SK-N-SH (cell line): Measurements from ENCODE around the gene PHOSPHO2. TPM values are rescaled to one million over a fixed set of nuclear protein-coding genes. Genes with fewer than 3 reads are reported as not detected.

Experiments
- CTCF ChIA-PET: fragments of 300-600, 350-600 bp; formaldehyde crosslinking; extraction: SDS; loops from one replicate; lab custom pipeline; 2021; lab: Yijun Ruan, JAX
- POLR2A ChIA-PET: fragments of 350-600 bp; sonication (Branson Sonifier 250); formaldehyde crosslinking; extraction: SDS; loops from one replicate; lab custom pipeline; 2020; ENCODE audit warnings: antibody characterized with exemption, inconsistent platforms; lab: Yijun Ruan, JAX
- DNase-seq: peaks from one replicate; pipeline ENCODE4 v3.0.0; 2012
- H2AFZ ChIP-seq: fragments of 200-600 bp; sonication (generic); 2 replicates; pipeline ENCODE4 v1.8.1; 2016; ENCODE audit warnings: antibody characterized with exemption, mild to moderate bottlenecking, low read depth
- H3F3A ChIP-seq: fragments of 200-600 bp; sonication (generic); replicated peaks from 2 replicates; pipeline ENCODE3; 2016; ENCODE audit warnings: antibody characterized with exemption, mild to moderate bottlenecking; ENCODE audit not compliant: insufficient read depth
- H3K27ac ChIP-seq, 2 experiments: fragments of 200-500 bp in 1 of 2; fragments of 200-600 bp in 1 of 2; sonication (Bioruptor generic) in 1 of 2; sonication (generic), shearing (Covaris generic) in 1 of 2; 2 replicates each; pipeline versions ENCODE4 v1.5.1 to v1.6.1; 2014 to 2016; ENCODE audit warnings: low read depth in 2 of 2, inconsistent platforms in 1 of 2, low read length in 1 of 2, mild to moderate bottlenecking in 1 of 2, mixed read lengths in 1 of 2
- H3K27me3 ChIP-seq: fragments of 200-600 bp; sonication (generic), shearing (Covaris generic); 2 replicates; pipeline ENCODE4 v1.6.1; 2016; ENCODE audit warnings: mixed run types; ENCODE audit not compliant: insufficient read depth
- H3K36me3 ChIP-seq, 2 experiments: fragments of 200-500 bp in 1 of 2; fragments of 200-600 bp in 1 of 2; sonication (Bioruptor generic) in 1 of 2; sonication (generic) in 1 of 2; replicated peaks in 1 of 2; 2 replicates each; pipeline versions ENCODE3 to v1.5.1; 2014 to 2016; ENCODE audit warnings: low read length in 1 of 2, mild to moderate bottlenecking in 1 of 2; ENCODE audit not compliant: insufficient read depth in 2 of 2, control insufficient read depth in 1 of 2
- H3K4me1 ChIP-seq, 2 experiments: fragments of 200-500 bp in 1 of 2; fragments of 200-600 bp in 1 of 2; sonication (Bioruptor generic) in 1 of 2; sonication (generic), shearing (Covaris generic) in 1 of 2; 2 replicates each; pipeline versions ENCODE4 v1.5.1 to v1.6.1; 2014 to 2016; ENCODE audit warnings: low read depth in 1 of 2, low read length in 1 of 2, mixed run types in 1 of 2; ENCODE audit not compliant: insufficient read depth in 2 of 2, control insufficient read depth in 1 of 2
- H3K4me2 ChIP-seq: fragments of 200-600 bp; sonication (generic), shearing (Covaris generic); 2 replicates; pipeline ENCODE4 v1.6.1; 2017; ENCODE audit warnings: mixed run types
- H3K4me3 ChIP-seq, 2 experiments: fragments of 200-500 bp in 1 of 2; fragments of 200-600 bp in 1 of 2; sonication (Bioruptor generic) in 1 of 2; sonication (generic), shearing (Covaris generic) in 1 of 2; 2 replicates each; pipeline versions ENCODE4 v1.5.1 to v1.8.1; 2014 to 2016; ENCODE audit warnings: low read depth in 2 of 2, inconsistent platforms in 1 of 2, low read length in 1 of 2, mild to moderate bottlenecking in 1 of 2, mixed read lengths in 1 of 2, moderate library complexity in 1 of 2
- H3K79me2 ChIP-seq: fragments of 200-600 bp; sonication (generic); 2 replicates; pipeline ENCODE4 v1.8.1; 2017; ENCODE audit warnings: mild to moderate bottlenecking; ENCODE audit not compliant: insufficient read depth
- H3K9ac ChIP-seq: fragments of 200-600 bp; sonication (generic); 2 replicates; pipeline ENCODE4 v1.6.1; 2017; ENCODE audit warnings: mixed run types
- H3K9me2 ChIP-seq: fragments of 200-600 bp; sonication (generic); 2 replicates; pipeline ENCODE4 v1.6.1; 2017; ENCODE audit warnings: mixed run types
- H3K9me3 ChIP-seq: fragments of 200-600 bp; sonication (generic); 2 replicates; pipeline ENCODE4 v1.6.1; 2017; ENCODE audit warnings: mixed run types, mild to moderate bottlenecking, moderate library complexity
- H4K20me1 ChIP-seq: fragments of 200-600 bp; sonication (generic); 2 replicates; pipeline ENCODE4 v1.6.1; 2017; ENCODE audit warnings: mild to moderate bottlenecking, mixed run types; ENCODE audit not compliant: insufficient read depth
- EZH2phosphoT487 ChIP-seq: fragments of 200-600 bp; sonication (generic); IDR thresholded peaks from 2 replicates; pipeline ENCODE4 v1.6.1; 2017; ENCODE audit warnings: low read depth, mixed run types, mild to moderate bottlenecking, antibody characterized with exemption, moderate library complexity, borderline replicate concordance
- FOXJ3 ChIP-seq: sonication (generic); formaldehyde crosslinking; IDR thresholded peaks from 2 replicates; pipeline ENCODE4 v1.5.1; 2020; ENCODE audit warnings: mild to moderate bottlenecking, missing genetic modification reagents
- GABPA ChIP-seq: IDR thresholded peaks from 2 replicates; pipeline ENCODE4 v1.4.0; 2012; ENCODE audit warnings: low read depth, mild to moderate bottlenecking
- GATA2 ChIP-seq: sonication (generic); formaldehyde crosslinking; IDR thresholded peaks from 2 replicates; pipeline ENCODE4 v1.5.0; 2020; ENCODE audit warnings: mild to moderate bottlenecking, missing genetic modification reagents
- JUND ChIP-seq: IDR thresholded peaks from 2 replicates; pipeline ENCODE4 v1.4.0; 2012
- MAX ChIP-seq: IDR thresholded peaks from 2 replicates; pipeline ENCODE4 v1.4.0; 2012; ENCODE audit warnings: low read depth
- MEF2A ChIP-seq: IDR thresholded peaks from 2 replicates; pipeline ENCODE4 v1.4.0; 2012; ENCODE audit warnings: low read depth, borderline replicate concordance
- MXI1 ChIP-seq: IDR thresholded peaks from 2 replicates; pipeline ENCODE4 v1.6.1; 2012; ENCODE audit warnings: mild to moderate bottlenecking, low read depth, low read length, improper control_type of control experiment
- NRF1 ChIP-seq: IDR thresholded peaks from 2 replicates; pipeline ENCODE4 v1.6.1; 2012; ENCODE audit warnings: low read depth, mild to moderate bottlenecking, low read length
- POLR2AphosphoS5 ChIP-seq: IDR thresholded peaks from 2 replicates; pipeline ENCODE4 v1.6.1; 2012; ENCODE audit warnings: low read depth, low read length
- RAD21 ChIP-seq: IDR thresholded peaks from 2 replicates; pipeline ENCODE4 v1.6.1; 2012; ENCODE audit warnings: mild to moderate bottlenecking, low read length
- RFX5 ChIP-seq: IDR thresholded peaks from 2 replicates; pipeline ENCODE4 v1.6.1; 2012; ENCODE audit warnings: mild to moderate bottlenecking, improper control_type of control experiment, low read length
- RXRA ChIP-seq: IDR thresholded peaks from 2 replicates; pipeline ENCODE4 v1.4.0; 2012; ENCODE audit warnings: low read depth, mild to moderate bottlenecking, borderline replicate concordance
- SIN3A ChIP-seq: IDR thresholded peaks from 2 replicates; pipeline ENCODE4 v1.6.1; 2012; ENCODE audit warnings: low read depth, mild to moderate bottlenecking, low read length, moderate library complexity, borderline replicate concordance
- TAF1 ChIP-seq: IDR thresholded peaks from 2 replicates; pipeline ENCODE4 v1.6.1; 2012; ENCODE audit warnings: low read depth, mild to moderate bottlenecking, low read length, moderate library complexity, borderline replicate concordance
- TCF12 ChIP-seq: IDR thresholded peaks from 2 replicates; pipeline ENCODE4 v1.4.0; 2012
- TEAD4 ChIP-seq: IDR thresholded peaks from 2 replicates; pipeline ENCODE4 v1.4.0; 2012; ENCODE audit warnings: mild to moderate bottlenecking, borderline replicate concordance; ENCODE audit not compliant: insufficient read depth
- USF1 ChIP-seq: IDR thresholded peaks from 2 replicates; pipeline ENCODE4 v1.4.0; 2012; ENCODE audit warnings: low read depth, borderline replicate concordance
- USF2 ChIP-seq: fragments of 150-350 bp; IDR thresholded peaks from 2 replicates; pipeline ENCODE4 v1.6.1; 2017; ENCODE audit warnings: antibody characterized with exemption, low read length, low read depth, borderline replicate concordance
- YY1 ChIP-seq: IDR thresholded peaks from 2 replicates; pipeline ENCODE4 v1.4.0; 2012; ENCODE audit warnings: low read depth, mild to moderate bottlenecking
- WGBS: methylation state at CpG from one replicate; pipeline ENCODE4 v1.1.6; 2017; ENCODE audit warnings: low lambda C conversion rate; 5-methylcytosine and 5-hydroxymethylcytosine counted together
- polyA plus RNA-seq, 3 experiments: library from polyadenylated mRNA; depleted of rRNA; stranded (reverse); fragments of >200 nt; gene quantifications; 2 replicates each; pipeline ENCODE4 v1.2.3, GENCODE V29; 2012
- TF ChIP-seq, protein P1 (sequence below): IDR thresholded peaks from 2 replicates; pipeline ENCODE4 v1.6.1; 2012; ENCODE audit warnings: mild to moderate bottlenecking, low read depth, low read length, moderate library complexity

The PHOSPHO2 gene
- polyA plus RNA-seq, 1 of the 3 experiments (the other 2 are of a cell fraction), result 1.1 TPM

DNA sequence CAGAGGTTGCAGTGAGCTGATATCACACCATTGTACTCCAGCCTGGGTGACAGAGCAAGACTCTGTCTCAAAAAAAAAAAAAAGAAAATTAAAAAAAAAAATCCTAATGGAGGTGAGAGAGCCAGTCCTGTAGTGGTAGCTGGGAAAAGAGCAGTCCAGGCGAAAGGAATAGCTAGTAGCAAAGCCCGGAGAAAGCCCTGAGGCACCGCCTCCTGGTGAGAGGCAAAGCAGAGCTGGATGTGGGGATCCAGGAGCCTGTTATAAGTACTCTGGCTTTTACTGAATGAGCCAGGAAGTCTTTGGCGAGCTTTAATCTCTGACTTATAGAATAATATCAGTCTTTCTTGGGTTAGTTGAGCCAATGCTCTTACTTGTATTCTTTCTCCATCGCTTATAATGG is 32.8 kb downstream of the PHOSPHO2 start:
- no peak overlapping the region for H3K4me3 ChIP-seq
- no peaks in the 10 kb centered on the region for H3K27me3 ChIP-seq
- H3K9me2 ChIP-seq, result no peaks in the 10 kb centered on the region
- H3K9ac ChIP-seq, result no peak overlapping the region
- ChIA-PET CTCF (no interaction called here), POLR2A (interaction anchor here (0.6 to 1.3 kb wide), 2 partner anchors 10 to 217 kb away, joined by 3 to 8 read pairs; no protein-coding TSS in a partner anchor)
- H2AFZ ChIP-seq, result no peak overlapping the region
- H3K9me3 ChIP-seq, result no peaks in the 10 kb centered on the region
- 93% methylated on average over 5 of the region's 5 CpGs for WGBS
- H4K20me1 ChIP-seq, result no peaks in the 10 kb centered on the region
- TF ChIP-seq GATA2 (CRISPR knock-in tag), result no peak
- no peak for TF ChIP-seq USF1
- TF ChIP-seq MAX, result no peak
- TF ChIP-seq RAD21, result no peak
- no peak for TF ChIP-seq TCF12
- TF ChIP-seq JUND, result no peak
- no peak for TF ChIP-seq GABPA
- TF ChIP-seq SIN3A, result no peak
- no peak for TF ChIP-seq RFX5
- no peak for TF ChIP-seq NRF1
- no peak for TF ChIP-seq TEAD4
- no peak overlapping the region for H3K4me2 ChIP-seq
- no peaks in the 10 kb centered on the region for H3F3A ChIP-seq
- H3K79me2 ChIP-seq, result no peaks in the 10 kb centered on the region
- H3K4me1 ChIP-seq, result no peaks in the 10 kb centered on the region; a peak in 1 of 4 replicates
- no peak for DNase-seq
- H3K27ac ChIP-seq, result no peak overlapping the region
- no peaks in the 10 kb centered on the region for H3K36me3 ChIP-seq

DNA sequence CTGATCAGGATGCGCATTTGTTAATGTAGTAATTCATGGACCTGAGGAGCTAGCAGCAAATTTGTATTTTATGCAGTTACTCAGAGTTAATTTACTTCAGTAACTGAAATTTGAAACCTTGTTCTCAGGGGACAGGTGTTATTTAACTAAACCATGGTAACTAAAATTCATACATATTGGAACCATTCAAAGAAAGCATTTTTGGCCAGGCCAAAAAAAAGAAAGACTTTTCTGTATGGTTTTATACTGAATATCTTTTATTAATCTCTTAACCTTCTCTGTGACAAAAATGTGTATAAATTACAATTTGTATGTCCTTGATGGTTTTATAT is 35.0 kb downstream of the PHOSPHO2 start:
- no peak overlapping the region for H2AFZ ChIP-seq
- no peaks in the 10 kb centered on the region for H3K27me3 ChIP-seq
- no peak for DNase-seq
- H3K4me2 ChIP-seq, result no peak overlapping the region
- ChIA-PET CTCF (no interaction called here), POLR2A (no interaction called here)
- H3K36me3 ChIP-seq, result no peaks in the 10 kb centered on the region
- no peak overlapping the region for H3K4me3 ChIP-seq
- 100% methylated on average over 1 of the region's 1 CpG for WGBS
- H3K9me2 ChIP-seq, result no peaks in the 10 kb centered on the region
- H3K9me3 ChIP-seq, result no peaks in the 10 kb centered on the region
- no peak overlapping the region for H3K27ac ChIP-seq
- no peaks in the 10 kb centered on the region for H3K79me2 ChIP-seq
- peaks cover 8% of the 10 kb centered on the region for H3F3A ChIP-seq
- TF ChIP-seq USF1 (no peak), GABPA (no peak), MEF2A (no peak), FOXJ3 (no peak), RAD21 (no peak), EZH2phosphoT487 (no peak), TAF1 (no peak), NRF1 (no peak), JUND (no peak), RXRA (no peak), TEAD4 (no peak), POLR2AphosphoS5 (no peak), MXI1 (no peak), YY1 (no peak), USF2 (no peak)
- TF ChIP-seq, protein P1, sequence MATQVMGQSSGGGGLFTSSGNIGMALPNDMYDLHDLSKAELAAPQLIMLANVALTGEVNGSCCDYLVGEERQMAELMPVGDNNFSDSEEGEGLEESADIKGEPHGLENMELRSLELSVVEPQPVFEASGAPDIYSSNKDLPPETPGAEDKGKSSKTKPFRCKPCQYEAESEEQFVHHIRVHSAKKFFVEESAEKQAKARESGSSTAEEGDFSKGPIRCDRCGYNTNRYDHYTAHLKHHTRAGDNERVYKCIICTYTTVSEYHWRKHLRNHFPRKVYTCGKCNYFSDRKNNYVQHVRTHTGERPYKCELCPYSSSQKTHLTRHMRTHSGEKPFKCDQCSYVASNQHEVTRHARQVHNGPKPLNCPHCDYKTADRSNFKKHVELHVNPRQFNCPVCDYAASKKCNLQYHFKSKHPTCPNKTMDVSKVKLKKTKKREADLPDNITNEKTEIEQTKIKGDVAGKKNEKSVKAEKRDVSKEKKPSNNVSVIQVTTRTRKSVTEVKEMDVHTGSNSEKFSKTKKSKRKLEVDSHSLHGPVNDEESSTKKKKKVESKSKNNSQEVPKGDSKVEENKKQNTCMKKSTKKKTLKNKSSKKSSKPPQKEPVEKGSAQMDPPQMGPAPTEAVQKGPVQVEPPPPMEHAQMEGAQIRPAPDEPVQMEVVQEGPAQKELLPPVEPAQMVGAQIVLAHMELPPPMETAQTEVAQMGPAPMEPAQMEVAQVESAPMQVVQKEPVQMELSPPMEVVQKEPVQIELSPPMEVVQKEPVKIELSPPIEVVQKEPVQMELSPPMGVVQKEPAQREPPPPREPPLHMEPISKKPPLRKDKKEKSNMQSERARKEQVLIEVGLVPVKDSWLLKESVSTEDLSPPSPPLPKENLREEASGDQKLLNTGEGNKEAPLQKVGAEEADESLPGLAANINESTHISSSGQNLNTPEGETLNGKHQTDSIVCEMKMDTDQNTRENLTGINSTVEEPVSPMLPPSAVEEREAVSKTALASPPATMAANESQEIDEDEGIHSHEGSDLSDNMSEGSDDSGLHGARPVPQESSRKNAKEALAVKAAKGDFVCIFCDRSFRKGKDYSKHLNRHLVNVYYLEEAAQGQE, result no peak
- no peak overlapping the region for H3K9ac ChIP-seq
- peaks cover 0 to 4% of the 10 kb centered on the region in 2 experiments; a peak in 2 of 4 replicates for H3K4me1 ChIP-seq
- no peaks in the 10 kb centered on the region for H4K20me1 ChIP-seq
